NCI-H2029 (cell line): ENCODE measurements around the gene C1QL1.
"Not testable (repeated sequence)": the region's sequence is repeated elsewhere in the genome, so short reads cannot be mapped to it uniquely, and the experiment has no call there.

Source experiments
- DNase-seq: peaks from one replicate; lab custom pipeline; 2025; lab: John Stamatoyannopoulos, UW

Gene C1QL1

DNA sequence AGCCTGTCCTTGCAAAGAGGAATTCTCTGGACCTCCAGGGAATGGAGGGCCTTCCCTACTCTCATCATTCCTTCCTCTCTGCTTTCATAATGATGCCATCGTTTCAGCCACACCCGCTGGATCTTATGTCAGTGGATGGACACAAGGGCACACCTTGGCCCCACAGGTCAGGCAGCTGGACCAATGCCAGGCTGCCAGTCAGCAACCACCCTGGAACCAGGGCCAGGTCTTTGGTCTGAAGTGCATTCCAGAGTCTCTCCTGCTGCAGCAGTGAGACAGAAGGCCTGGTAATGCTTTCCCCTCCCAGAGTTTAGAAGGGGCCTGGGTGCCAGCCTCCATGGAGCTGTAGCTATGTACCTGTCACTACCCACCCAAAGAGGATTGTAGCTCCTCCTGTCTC, 7.4 kb downstream of the C1QL1 start:
- DNase-seq: no peak

DNA sequence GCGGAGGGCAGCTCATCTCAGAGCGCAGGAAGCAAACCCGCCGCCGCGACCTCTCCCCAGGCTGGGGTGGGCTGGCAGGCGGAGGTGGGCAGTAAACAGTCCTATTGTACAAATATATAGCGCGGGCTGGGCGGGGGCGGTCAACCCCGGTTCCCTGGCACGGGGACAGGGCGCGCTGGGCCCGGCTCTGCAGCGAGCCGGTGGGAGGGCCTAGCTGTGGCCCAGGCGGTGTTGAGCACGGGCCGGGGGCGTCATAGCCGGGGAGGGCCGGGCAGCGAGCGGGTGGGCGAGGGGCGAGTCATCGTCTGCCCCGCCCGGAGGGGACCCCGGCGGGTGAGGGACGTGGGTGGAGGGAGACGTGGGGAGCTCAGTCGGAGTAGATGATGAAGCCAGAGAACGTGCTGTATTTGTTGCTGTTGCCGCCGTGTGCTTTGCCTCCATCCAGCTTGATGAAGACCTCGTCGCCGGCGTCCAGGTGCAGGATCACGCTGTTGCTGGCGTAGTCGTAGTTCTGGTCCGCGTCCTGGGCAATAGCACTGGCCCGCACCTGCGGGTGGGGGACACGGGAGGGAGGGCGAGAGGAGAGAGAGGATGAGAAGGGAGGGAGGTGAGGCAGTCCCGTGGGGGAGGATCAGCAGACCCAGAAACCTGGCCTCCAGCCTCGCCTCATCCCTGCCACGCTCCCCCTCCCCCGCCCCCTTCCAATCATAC, 8.1 kb downstream of the C1QL1 start:
- no peak for DNase-seq

DNA sequence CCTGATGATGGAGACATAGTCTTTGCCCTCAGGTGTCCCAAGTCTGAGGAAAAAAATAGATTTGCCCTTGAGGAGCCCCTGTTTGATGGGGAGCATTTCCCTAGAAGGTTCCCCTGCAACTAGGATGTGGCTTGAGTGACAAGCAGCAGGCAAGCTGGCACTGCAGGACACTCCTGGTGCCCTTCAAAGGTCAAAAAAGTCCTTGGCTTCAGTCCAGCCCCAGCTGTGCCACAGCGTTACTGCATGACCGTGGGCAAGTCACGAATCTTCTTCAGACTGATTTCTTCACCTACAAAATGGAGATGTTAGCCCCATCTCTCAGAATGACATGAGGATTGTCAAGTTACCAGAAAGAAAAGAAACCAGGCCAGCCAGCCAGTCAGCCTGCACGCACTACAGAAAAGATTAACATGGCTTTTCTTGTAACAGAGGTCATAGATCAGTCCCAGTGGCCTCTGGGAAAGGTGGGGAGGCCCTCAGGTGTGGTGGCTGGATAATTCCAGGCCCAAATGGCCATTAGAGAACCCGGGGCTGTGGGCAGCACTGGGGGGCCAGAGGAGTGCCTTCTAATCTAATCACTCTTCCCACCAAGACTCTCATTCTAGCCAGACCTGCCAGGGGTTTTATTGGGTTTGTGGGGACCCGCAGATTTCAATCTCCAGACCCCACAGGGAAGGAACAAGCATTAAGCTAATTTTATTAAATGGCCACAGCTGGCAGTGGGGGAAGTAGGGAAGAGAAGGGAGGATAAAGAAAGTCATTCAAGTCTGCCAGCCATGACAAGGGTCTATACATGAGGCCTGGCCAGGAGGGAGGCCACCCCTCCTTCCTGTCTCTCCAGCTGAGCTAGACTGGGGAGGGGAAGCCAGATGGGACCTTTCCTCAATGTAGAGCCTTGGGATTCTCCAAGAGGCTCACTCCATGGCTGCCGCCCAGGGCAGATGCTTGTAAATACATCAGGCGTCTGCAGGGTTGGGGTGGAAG, 10.8 kb downstream of the C1QL1 start:
- no peak for DNase-seq

DNA sequence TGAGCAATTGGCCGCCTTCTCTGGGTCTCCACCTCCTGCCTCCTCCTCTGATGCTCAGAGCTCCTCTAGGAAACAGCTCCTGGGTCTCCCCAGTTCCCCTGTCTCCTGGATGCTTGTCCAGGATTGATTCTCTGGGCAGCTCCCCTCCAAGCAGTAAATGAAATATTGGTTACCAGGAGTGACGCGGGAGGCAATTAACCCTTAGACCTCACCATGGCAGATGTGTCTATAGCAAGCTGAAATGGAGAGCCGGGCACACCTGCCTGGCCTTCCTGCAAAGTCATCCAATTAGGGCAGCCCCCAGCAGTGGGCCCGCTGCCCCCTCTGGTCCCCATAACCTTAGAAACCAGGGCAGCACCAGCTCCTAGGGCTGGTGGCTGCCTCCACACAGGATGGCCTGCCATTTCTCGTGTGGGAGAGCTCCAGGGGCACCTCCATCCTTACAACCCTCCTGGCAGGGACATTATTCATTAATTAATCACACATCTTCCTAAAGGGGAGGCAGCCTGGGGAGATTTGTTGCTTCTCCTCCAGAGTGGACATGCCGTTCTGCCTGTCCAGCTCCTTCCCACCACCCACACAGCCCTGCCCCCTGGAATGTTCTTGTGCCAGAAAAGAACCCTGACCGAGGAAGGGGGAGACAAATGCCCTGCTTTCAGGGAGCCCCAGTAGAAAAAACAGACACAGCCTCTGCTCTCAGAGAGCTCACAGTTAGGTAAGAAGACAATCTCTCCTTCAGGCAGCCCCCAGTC, 12.3 kb downstream of the C1QL1 start:
- DNase-seq: no peak

DNA sequence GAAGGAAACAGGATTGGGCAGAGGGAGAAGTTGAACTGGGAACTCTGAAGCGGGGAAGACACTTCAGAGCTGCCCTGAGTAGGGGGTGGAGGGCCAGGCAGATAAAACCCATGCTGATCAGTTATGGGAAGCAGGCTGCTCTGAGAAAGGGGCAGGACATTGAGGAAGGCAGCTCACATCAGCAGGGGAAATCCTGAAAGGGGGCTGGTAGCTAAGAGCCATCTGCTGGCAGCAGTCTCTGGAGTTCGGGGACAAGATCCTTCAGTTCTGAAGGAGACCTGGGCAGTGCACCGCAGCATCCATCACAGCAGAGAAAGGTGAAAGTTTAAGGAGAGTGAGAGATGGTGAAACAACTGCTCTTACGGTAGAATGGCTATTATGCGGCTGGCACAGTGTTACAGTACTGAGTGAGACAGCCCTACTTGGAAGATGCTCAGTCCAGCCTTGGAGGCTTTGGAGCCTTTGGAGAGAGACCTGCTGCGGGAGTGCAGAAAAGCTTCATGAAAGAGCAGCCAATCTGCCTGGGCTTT, 15.1 kb downstream of the C1QL1 start:
- no peak for DNase-seq

DNA sequence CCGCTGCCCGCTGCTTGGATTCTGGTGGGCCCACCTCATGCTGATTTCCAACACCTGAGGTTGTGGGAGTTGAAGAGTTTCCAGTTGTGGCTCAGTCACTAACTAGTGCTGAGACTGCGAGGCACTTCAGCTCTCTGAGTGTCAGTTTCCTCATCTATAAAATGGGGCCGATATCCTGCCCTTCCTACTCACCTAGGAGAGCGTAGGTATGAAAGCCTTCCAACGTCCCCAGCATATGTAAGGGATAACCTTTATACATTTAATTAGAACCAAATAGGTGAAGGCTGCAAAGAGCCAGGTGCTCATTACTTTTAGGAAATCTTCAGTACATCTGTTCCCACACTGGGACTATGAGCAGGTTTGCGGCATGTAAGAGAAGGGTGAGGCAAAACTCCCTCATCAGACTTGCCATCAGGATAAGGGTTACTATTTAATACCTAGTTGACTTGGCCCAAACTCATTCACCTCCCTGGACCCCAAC, 19.7 kb downstream of the C1QL1 start:
- no peak for DNase-seq

DNA sequence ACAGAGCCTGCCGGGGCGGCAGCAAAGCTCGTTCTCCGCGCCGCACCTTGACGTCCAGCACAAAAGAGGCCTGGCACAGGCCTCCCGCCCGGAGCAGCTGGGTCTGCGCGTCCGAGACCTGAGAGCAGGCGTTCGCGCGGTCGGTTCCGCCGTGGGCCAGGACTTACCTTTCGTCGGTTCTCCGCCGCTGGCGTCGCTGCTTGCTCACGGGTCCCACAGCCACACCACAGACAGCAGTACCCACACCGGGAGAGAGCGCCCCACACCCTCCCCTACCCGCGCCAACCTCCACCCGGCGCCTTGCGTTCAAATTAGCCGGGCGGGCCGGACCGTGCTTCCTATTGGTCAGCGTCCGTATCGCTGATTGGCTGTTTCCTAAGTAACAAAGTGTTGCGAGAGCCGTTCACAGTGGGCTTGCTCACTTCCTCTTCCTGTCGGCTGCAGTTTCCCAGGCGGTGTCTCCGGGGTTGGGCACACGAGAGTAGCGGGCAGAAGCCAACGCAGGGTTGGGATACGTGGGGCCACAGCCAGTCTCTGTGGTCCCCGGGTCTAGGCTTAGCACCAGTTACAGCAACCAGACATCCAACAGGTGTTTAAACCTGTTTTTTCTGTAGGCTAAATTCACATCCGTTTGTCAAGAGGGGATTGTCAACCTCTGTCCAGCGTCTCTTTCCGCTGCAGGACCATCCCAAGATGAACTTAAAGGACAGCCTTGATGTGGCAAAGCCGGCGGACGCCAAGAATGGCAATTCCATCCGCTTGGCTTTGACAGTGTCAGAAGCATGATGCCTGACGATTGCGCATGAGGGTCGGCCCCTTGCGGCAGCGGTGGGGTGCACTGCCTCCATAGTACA, 20.4 kb downstream of the C1QL1 start, which contains the start of gene KIF18B:
KIF18B (minus strand) TSS at position 313 of the 854 bp plus-strand sequence. CDS start 11,429 bp downstream, outside the sequence.
- DNase-seq: peak; percentile 90

DNA sequence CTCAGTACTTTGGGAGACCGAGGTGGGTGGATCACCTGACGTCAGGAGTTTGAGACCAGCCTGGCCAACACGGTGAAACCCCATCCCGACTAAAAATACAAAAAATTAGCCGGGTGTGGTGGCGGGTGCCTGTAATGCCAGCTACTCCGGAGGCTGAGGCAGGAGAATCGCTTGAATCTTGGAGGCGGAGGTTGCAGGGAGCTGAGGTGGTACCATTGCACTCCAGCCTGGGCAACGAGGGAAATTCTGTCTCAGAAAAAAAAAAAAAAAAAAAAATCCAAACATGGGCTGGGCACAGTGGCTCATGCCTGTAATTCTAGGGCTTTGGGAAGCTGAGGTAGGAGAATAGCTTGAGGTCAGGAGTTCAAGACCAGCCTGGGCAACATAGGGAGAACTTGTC, 22.5 kb downstream of the C1QL1 start:
- not testable (repeated sequence) for DNase-seq

DNA sequence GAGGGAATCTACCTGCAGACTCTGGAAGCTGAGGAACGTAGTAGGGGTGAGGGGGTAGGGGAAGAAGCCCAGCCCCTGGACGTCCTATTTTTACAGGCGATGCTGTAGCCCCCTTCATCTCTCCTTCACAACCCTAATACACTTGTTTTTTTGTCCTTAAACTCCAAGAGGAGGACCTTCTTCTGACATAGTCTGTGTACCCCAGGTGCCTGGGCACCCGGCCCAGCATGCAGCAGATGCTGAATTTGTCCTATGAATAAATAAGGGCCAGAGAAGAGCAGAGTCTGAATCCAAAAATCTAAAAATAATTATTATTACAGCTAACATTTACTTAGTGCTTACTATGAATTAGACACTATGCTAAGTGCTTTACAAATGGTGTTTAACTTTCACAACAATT, 25.6 kb downstream of the C1QL1 start:
- DNase-seq: no peak

DNA sequence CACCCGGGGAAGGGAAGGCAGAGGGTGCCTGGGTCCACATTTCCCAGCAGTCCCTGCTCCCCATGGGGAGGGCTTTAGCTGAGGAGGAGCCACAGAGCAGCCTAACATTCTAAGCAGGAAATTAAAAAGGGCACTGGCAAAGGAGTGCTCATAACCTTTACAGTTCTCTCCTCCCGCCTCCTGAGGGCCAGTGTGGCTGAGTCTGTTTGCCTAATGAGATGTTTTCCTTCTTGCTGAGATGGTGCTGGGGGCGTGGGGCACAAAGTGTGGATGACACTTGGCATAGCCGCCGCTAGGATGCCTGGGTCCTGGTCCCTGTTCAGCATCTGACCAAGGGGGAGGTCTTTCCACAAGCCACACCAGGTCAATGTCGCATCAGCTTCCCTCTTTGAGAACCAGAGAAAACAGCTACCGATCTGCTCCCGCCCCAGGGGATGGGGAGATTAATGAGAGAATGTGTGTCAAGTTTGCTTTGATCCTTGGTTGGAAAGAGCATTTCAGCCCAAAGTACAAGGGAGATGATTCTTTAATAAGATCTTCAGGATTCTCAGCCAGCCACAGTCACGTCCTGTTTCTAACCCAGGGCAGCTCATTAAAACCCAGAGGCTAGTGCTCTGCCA, 26.3 kb downstream of the C1QL1 start:
- DNase-seq: no peak

DNA sequence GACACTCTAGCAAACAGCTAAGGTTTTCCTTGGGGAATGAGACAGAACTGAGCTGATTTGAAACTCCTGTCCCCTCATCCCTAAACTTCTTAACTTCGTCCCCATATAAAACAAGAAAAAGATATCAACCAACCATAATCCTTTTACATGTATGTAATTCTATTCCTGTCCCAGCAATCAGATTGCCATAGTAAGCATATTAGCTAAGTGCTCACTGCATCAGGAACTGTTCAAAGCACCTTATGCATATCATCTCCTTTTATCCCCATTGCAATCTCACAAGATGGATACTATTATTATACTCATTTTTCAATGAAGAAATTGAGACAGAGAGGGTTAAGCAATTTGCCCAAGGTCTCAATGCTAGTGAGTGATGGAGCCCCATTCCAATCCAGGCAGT, 27.3 kb downstream of the C1QL1 start:
- DNase-seq: no peak

DNA sequence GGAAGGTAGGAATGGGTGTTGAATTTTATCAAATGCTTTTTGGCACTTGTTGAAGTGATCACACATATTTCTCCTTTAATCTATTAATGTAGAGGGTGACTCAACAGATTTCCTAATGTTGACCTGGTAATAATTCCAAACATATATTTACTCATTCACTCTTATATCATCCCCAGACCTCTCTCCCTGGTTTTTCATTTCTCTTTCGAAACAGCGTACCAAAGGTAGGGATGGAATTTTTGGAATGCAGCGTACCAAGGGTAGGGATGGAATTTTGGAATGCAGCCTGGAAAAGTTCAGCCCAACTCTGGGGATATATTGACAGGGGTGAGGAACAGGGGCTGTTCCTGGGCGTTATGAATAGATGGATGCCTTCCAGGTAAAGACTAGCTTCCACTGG, 27.8 kb downstream of the C1QL1 start:
- DNase-seq: no peak

DNA sequence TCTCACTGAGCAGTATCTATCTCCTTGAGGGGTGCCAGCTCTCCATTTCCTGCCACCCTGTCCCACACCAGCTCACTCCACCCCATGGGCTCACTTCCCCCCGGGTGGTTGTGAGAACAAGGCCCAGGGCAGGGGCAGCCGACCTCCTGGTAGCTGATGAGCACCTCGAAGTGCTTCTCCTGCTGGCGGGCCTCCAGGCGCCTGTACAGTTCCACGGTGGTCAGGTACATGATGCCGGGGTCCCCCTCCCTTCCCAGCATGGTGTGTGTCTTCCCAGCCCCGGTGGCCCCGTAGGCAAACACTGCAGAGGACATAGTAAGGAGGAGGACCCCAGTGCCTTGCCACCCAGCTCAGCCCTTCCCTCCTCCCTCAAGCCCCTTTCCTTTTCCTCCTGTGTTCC, 33.0 kb downstream of the C1QL1 start:
- no peak for DNase-seq

DNA sequence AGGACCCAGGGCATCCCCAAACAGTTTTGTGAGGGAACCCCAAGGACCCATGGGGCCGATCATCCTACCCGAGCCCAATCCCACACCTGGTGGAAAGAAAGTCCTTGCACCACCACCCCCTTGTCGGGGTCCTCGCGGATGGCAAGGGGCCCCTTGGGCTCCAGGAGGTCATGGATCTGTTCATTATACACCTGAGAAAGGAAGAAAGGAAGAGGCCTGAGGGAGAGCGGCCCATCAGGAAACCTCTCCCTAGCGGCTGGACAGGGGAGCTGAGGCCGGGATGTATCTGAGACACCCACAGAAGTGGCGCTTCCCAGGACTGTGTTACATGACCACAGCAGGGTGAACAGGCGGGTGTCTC, 33.4 kb downstream of the C1QL1 start:
- no peak for DNase-seq

DNA sequence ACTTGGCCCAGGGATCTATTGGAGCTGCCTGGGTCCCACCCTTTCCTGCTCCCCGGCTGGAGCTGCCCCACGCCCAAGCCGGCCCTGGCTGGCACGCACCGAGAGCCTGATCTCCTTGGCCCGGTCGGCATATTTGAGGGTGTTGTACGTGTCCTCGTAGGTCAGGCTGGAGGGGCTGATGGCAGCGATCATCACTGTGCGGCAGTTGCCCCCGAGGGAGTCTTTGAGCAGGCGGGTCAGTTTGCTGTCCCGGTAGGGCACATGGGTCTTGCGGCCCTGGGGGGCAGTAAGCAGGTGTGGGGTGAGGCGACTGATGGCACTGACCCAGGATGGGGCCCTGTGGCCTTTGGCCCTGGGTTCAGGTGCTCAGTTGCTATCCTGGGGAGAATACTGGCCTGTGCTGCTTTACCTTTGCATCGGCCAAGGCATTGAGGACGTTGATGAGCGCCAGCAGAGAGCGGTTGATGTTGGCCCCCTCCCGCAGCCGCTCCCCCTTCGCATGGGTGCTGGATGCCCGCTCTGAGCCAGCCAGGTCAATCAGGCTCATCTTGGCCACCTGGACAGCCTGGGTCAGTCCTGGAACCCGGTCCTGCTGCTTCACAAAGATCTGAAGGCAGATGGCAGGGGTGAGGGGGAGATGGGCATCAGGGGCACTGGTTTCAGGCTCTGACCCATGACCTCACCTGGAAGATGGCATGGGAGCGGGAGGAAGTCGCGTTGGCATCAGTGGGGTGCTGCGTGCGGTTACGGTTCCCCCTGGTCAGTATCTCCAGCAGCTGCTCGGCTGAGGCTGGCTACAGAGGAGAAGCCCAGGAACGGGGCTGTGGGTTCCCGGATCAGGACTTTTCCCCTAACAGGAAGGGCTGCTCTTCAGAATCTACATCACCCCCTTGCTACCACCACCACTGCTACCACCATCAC, 34.0 kb downstream of the C1QL1 start:
- no peak for DNase-seq

DNA sequence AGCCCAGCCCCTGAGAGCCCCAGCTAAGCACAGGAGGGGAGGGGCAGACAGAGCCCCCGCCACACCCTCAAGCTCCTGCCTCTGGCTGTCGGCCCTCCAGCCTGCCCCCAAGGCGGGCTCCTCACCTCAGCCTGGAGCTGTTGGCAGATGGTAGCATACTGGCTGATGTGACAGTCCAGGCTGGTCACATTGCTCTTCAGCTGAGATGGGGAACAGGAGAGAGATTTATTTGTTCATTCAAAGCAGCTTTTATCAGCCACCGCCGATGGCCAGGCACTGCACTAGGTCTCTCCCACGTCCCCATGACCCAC, 35.4 kb downstream of the C1QL1 start:
- no peak for DNase-seq

DNA sequence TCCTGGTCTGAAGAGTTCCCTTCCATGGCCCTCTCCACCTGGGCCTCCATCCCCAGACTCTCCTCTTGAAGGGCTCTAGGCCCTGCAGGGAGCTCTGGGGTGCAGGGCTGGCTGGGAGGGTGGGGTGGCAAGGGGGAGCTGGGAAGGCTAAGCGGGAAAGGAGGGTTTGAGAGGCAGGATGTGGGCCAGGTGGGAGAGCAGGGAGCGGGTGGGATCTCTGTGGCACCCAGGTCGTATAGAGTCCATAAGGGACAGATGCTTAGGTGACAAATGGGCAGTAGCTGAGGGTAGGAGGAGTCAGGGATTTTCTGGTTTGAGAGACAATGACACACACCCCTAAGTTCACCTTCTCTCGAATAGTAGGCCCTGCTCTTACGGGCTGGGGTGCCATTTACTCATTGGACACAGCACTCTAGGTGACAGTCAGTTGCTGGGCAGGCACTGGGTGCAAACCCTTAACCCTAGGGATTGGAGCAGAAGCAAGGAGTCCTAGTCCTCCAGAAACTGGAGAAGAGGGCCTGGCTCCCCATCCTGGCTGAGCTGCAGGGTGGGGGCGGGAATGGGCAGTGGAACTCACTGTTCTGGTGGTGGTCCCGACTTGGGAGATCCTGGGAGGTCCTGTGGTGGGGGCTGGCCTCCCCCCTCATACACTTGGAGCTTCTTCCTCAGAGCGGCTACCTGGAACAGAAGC, 35.9 kb downstream of the C1QL1 start:
- DNase-seq: no peak

DNA sequence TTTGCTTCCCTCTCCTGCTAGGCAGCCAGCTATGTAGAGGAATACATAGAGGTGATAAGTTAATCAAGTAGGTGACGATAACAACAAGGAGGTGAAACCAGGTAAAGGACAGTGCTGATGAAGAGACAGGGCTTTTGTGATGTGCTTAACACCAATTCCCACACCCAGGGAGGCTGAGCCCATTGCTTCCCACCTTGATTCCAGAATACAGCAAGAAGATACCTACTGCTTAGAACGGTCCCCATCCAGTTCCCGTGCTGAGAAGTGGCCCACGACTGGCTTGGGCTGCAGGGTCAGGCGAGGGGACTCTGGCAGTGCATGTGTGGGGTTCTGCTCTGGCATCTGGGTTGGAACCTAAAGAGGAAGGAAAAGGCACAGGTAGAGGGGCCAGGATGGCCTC, 36.7 kb downstream of the C1QL1 start:
- no peak for DNase-seq

DNA sequence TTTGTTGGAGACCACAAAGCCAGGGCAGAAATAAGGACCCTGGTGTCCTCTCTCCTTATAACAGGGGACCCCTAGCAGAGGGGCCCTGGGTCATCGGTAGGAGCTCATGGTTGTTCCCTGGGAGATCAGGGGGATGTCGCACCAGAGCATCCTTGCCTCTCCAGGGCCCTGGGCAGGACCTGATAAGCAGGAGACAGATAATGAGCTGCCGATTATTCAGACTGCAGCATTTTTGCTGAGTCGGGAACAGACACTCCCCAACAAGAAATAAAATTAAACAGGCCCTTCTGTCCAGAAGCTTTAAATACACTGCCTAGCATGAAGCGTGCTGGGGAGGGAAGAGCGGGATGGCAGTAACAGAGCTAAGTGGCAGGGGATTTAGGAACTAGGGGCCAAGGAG, 37.4 kb downstream of the C1QL1 start:
- DNase-seq: no peak
